Measurements from ENCODE around the gene RPS2.

GRCh38 chr16:1960665-1961630 is 3.7 kb downstream of the RPS2 start:
- peak; percentile 52; the same call in 1 of the 2 replicates for TF ChIP-seq PATZ1 (CRISPR knock-in tag; IDR thresholded peaks at IDR 0.05; ENCODE audit: borderline replicate concordance)
- 0 out of 2 replicates have a peak, but pooled peaks have one; percentile 22 for TF ChIP-seq ZFP30 (CRISPR knock-in tag; IDR thresholded peaks at IDR 0.05)
- no peak for TF ChIP-seq PPARA (CRISPR knock-in tag; IDR thresholded peaks at IDR 0.05; ENCODE audit: borderline replicate concordance)
- no peak for TF ChIP-seq ARNTL (CRISPR knock-in tag; IDR thresholded peaks at IDR 0.05; ENCODE audit: borderline replicate concordance, low read depth)
- no peak for TF ChIP-seq OSR1 (CRISPR knock-in tag; IDR thresholded peaks at IDR 0.05)
- no peak for TF ChIP-seq RARB (CRISPR knock-in tag; IDR thresholded peaks at IDR 0.05)
- TF ChIP-seq CREB5 (CRISPR knock-in tag; IDR thresholded peaks at IDR 0.05; ENCODE audit: low read depth), result 0 out of 2 replicates have a peak, but pooled peaks have one; percentile 47
- TF ChIP-seq CSDC2 (CRISPR knock-in tag; IDR thresholded peaks at IDR 0.05), result no peak
- TF ChIP-seq ZNF70 (CRISPR knock-in tag; IDR thresholded peaks at IDR 0.05), result no peak
- peak; percentile 13 for TF ChIP-seq GLIS3 (CRISPR knock-in tag; IDR thresholded peaks at IDR 0.05)
- no peak for TF ChIP-seq ISL1 (CRISPR knock-in tag; IDR thresholded peaks at IDR 0.05)
- no peak for TF ChIP-seq ZFP3 (CRISPR knock-in tag; IDR thresholded peaks at IDR 0.05)
- TF ChIP-seq BACH2 (CRISPR knock-in tag; IDR thresholded peaks at IDR 0.05; ENCODE audit: borderline replicate concordance), result no peak
- no peak for TF ChIP-seq ZNF8 (CRISPR knock-in tag; IDR thresholded peaks at IDR 0.05)

Measured in SK-N-SH treated with all-trans-retinoic acid at 6 μM for 48 hours (cell line).